ENCODE results near the gene GRM8.
"Not testable (repeated sequence)": the region's sequence is repeated elsewhere in the genome, so short reads cannot be mapped to it uniquely, and the experiment has no call there.

GRM8 gene

GRCh38 chr7:126686474-126686873 lies 566.3 kb downstream of the GRM8 start:
- H3K4me3 ChIP-seq (ENCODE audit: low read length), result no peak overlapping the region
- no peak for TF ChIP-seq ZNF274 (IDR thresholded peaks at IDR 0.05; ENCODE audit: low read depth, low read length)

DNA sequence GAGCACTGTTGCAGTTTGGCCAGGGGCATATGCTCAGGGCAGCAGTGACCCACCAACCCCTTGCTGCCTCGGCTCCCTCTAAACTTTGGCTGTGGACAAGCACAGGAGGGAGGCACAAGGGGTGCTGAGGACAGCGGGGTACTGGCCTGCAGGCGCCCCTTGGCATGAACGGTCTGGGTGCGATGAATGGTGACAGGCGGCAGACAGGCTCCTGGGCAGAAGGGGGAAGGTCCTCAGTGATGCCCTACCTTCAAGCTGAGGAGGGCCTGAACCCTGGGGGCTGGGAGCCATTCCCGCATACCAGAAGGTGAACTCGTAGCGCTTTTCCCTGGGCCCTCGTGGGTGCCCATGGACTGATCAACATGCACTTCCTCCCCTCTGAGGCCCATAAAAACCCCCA lies 567.1 kb downstream of the GRM8 start:
- no peak overlapping the region for H3K4me3 ChIP-seq (ENCODE audit: low read length)
- TF ChIP-seq ZNF274 (IDR thresholded peaks at IDR 0.05; ENCODE audit: low read depth, low read length), result no peak

- H3K4me3 ChIP-seq (ENCODE audit: low read length), result no peak overlapping the region
- TF ChIP-seq ZNF274 (IDR thresholded peaks at IDR 0.05; ENCODE audit: low read depth, low read length), result no peak
Observed at GRCh38 chr7:126685018-126685573, 567.6 kb downstream of the GRM8 start.

GRCh38 chr7:126682176-126682575 lies 570.6 kb downstream of the GRM8 start:
- no peak overlapping the region for H3K4me3 ChIP-seq (ENCODE audit: low read length)
- TF ChIP-seq ZNF274 (IDR thresholded peaks at IDR 0.05; ENCODE audit: low read depth, low read length), result no peak

GRCh38 chr7:126668762-126669161 lies 584.0 kb downstream of the GRM8 start:
- not testable (repeated sequence) for H3K4me3 ChIP-seq (ENCODE audit: low read length)

- no peak overlapping the region for H3K4me3 ChIP-seq (ENCODE audit: low read length)
Observed at GRCh38 chr7:126668367-126668752, 584.4 kb downstream of the GRM8 start.

DNA sequence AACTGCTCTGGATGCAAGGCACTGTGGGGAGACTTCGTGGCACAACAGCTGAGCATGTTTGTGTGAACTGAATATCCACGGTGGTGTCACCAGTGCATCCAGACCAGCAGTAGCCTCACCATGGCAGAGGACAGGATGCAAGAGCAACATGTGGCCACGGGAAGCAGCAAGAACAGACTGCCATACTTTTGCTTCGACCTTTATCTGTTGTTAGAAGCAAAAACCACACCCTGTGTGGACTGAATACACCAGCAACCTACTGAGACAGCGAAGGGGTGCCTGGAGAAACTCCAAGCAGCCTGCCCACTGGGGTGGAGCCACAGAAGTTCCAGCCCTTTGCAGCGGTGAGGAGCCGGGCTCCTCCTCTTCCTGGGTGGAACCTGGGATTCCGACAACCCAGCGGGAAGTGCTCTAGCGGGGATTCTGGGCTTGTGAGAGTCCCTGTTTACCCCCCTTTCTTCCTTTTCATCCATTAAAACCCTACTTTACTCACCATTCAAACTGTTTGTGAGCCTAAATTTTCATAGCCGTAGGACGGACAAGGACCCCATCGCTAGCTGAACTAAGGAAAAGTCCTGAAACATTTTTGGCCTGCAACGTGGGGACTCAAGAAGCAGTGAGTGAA lies 584.9 kb downstream of the GRM8 start:
- no peak for TF ChIP-seq ZNF274 (IDR thresholded peaks at IDR 0.05; ENCODE audit: low read depth, low read length)
- H3K4me3 ChIP-seq (ENCODE audit: low read length), result no peak overlapping the region

More at GRCh38 chr7:126668367-126668752, 584.4 kb downstream of the GRM8 start:
- TF ChIP-seq ZNF274 (IDR thresholded peaks at IDR 0.05; ENCODE audit: low read depth, low read length), result no peak

- no peak for TF ChIP-seq ZNF274 (IDR thresholded peaks at IDR 0.05; ENCODE audit: low read depth, low read length)
- H3K4me3 ChIP-seq (ENCODE audit: low read length), result no peak overlapping the region
Observed at GRCh38 chr7:126662856-126663255, 589.9 kb downstream of the GRM8 start.

GRCh38 chr7:126659124-126659523 lies 593.6 kb downstream of the GRM8 start:
- TF ChIP-seq ZNF274 (IDR thresholded peaks at IDR 0.05; ENCODE audit: low read depth, low read length), result no peak

DNA sequence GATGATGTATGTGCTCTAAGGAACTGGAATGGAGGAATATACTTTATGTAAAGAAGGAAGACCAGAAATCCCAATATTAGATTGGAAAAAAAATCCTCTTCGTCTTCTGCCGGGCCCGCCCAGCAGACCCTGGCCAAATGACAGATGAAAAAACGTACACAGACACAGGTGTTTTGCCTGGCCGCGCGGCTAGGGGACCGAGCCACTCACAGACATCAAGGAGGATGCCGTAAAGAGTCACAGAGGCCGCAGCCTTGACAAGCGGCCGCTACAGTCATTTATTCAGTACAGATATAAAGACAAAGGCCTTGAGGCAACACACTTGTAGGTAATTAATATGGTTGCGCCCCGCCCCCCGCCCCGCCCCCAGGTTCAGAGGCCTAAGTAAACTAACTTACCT lies 594.1 kb downstream of the GRM8 start:
- H3K4me3 ChIP-seq (ENCODE audit: low read length), result no peak overlapping the region; the same call in 1 of the 2 replicates
- no peak for TF ChIP-seq ZNF274 (IDR thresholded peaks at IDR 0.05; ENCODE audit: low read depth, low read length)

More at GRCh38 chr7:126659124-126659523, 593.6 kb downstream of the GRM8 start:
- H3K4me3 ChIP-seq (ENCODE audit: low read length), result no peak overlapping the region; the same call in 1 of the 2 replicates

DNA sequence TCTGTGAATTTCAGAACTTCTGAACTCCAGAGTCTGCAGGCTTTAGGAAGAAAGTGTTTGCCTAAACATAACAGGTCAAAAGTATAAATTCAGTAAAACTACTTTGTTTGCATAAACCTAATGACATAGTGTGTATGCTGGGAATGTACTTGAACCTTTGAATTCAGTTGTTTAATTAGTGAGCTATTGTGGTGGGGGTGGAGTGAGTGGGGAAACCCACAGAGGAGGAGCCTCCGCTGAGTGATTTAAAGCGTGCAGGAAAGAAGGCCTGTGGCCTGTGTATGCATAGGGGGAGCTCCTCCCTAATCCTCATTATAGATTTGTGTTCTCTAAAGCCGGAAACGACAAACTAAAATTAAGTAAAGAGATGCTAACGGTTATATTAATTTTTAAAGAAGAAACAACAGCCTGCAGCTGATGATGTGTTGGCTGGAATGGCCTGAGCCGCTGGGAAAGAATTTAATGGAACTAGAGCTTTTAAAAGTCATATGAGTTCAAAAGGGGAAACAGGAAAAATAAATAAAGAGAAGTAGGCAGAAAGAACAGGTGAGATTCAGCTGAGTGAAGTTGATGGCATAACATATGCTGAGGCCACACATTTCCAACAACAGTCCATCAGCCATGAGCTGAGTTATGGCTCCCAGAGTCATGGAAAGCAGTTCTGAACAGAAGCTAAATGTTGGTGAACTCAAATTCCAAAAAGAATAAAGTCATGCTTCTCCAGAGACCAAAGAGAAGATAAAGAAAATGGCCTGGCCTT lies 595.0 kb downstream of the GRM8 start:
- no peak overlapping the region; the same call in 1 of the 2 replicates for H3K4me3 ChIP-seq (ENCODE audit: low read length)
- TF ChIP-seq ZNF274 (IDR thresholded peaks at IDR 0.05; ENCODE audit: low read depth, low read length), result no peak

- TF ChIP-seq ZNF274 (IDR thresholded peaks at IDR 0.05; ENCODE audit: low read depth, low read length), result no peak
- H3K4me3 ChIP-seq (ENCODE audit: low read length), result no peak overlapping the region
Observed at GRCh38 chr7:126657137-126657536, 595.6 kb downstream of the GRM8 start.

DNA sequence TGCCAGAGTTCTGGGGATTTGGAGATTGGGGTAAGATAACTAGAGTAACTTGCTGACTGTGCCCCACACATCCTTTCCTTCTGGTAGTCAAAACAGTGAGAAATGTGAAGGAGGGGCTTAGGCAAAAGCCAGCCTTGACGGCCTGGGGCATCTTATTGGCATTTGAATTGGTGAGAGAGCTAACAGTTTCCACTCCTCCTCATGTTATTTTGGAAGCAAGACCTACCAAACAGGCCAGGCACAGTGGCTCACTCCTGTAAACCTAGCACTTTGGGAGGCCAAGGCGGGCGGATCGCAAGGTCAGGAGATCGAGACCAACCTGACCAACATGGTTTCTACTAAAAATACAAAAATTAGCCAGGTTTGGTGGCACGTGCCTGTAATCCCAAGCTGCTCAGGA lies 596.6 kb downstream of the GRM8 start:
- no peak overlapping the region for H3K4me3 ChIP-seq (ENCODE audit: low read length)
- TF ChIP-seq ZNF274 (IDR thresholded peaks at IDR 0.05; ENCODE audit: low read depth, low read length), result no peak

DNA sequence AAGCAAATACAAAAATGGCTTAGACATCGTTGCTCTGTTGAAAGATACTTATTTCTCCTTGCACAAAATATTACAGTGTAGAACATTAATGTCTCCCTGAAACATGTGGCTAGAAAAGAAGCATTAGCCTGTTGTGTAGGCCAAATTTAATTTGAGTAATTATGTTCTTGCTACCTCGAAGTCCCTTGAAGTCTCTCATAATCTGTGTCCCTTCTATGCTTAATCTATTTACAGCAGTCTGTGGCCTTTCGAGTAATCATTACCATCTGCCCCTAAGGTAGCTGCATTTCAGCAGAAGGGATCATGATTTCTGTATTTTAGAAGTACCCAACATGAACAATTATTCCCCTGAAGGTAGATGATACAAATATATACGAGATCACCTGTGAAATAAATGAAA lies 615.2 kb downstream of the GRM8 start:
- TF ChIP-seq ZNF274 (IDR thresholded peaks at IDR 0.05; ENCODE audit: low read depth, low read length), result no peak
- H3K4me3 ChIP-seq (ENCODE audit: low read length), result no peak overlapping the region

DNA sequence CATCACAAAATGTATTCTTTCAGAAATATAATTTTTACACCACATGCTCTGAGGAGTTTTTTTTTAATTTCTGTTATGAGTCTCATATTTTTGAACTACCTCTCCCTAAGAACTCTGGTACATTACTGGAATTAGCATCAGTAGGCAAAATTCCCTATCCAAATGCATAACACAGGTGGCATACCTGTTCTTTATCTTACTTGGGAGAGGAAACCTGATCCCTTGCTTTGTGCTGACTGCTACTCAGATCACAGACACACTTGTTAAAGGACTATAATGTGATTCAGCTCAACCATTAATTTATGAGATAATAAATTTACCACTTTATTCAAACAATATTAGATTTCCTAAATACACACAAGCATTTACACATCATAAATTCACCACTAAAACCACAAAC lies 617.2 kb downstream of the GRM8 start:
- no peak for TF ChIP-seq ZNF274 (IDR thresholded peaks at IDR 0.05; ENCODE audit: low read depth, low read length)
- H3K4me3 ChIP-seq (ENCODE audit: low read length), result no peak overlapping the region
